H1 (cell line): ENCODE results near the gene NTRK2. TPM values are rescaled to one million over a fixed set of nuclear protein-coding genes. Genes with fewer than 3 reads are reported as not detected.

ENCODE experiments used
- MAX ChIP-seq: IDR thresholded peaks from 2 replicates; pipeline ENCODE4 v1.6.1; 2012; ENCODE audit warnings: inconsistent platforms
- RNF2 ChIP-seq: fragments of 200-900, 300-1000 bp; sonication (generic); IDR thresholded peaks from 2 replicates; pipeline ENCODE4 v1.7.1; 2016; ENCODE audit warnings: borderline replicate concordance, low read depth, mild to moderate bottlenecking, antibody characterized with exemption, low read length; ENCODE audit not compliant: poor library complexity, severe bottlenecking; ENCODE audit errors: missing control alignments
- polyA plus RNA-seq, 7 experiments: library from polyadenylated mRNA; depleted of rRNA in 3 of 7; stranded (reverse) in 5 of 7; unstranded in 2 of 7; fragments of >200 nt in 5 of 7; fragments of 200-250 nt in 2 of 7; gene quantifications; 1 replicate in 5 of 7; 2 replicates in 1 of 7; 4 replicates in 1 of 7; pipeline versions ENCODE4 v1.2.1 to v1.2.3, GENCODE V29; 2011 to 2013; ENCODE audit warnings: missing spikeins in 2 of 7, mixed read lengths in 2 of 7
- total RNA-seq: library from RNA; stranded (reverse); fragmentation: NEBNext Ultra II Directional; extraction: Animal tissue kit (Norgen Biotek cat#: 25700); gene quantifications from 2 replicates; pipeline ENCODE4 v1.2.1, GENCODE V29; 2021
- TF ChIP-seq, protein P1 (sequence below), 3 experiments: IDR thresholded peaks; 1 replicate in 2 of 3; 2 replicates in 1 of 3; pipeline versions ENCODE4 v1.5.1 to v1.6.1; 2011; ENCODE audit warnings: low read length in 3 of 3, mild to moderate bottlenecking in 3 of 3, inconsistent platforms in 2 of 3, low read depth in 1 of 3, moderate library complexity in 1 of 3; ENCODE audit not compliant: insufficient read depth in 1 of 3; ENCODE audit errors: control extremely low read depth in 1 of 3

Gene NTRK2
- total and polyA plus RNA-seq, 2 of the 8 experiments (the other 6 are each of a cell fraction or from before 2014, with no cell fraction given), result 0.03 to 0.04 TPM

GRCh38 chr9:84669288-84670137 is at the start of gene NTRK2 (continued):
- TF ChIP-seq, protein P1, sequence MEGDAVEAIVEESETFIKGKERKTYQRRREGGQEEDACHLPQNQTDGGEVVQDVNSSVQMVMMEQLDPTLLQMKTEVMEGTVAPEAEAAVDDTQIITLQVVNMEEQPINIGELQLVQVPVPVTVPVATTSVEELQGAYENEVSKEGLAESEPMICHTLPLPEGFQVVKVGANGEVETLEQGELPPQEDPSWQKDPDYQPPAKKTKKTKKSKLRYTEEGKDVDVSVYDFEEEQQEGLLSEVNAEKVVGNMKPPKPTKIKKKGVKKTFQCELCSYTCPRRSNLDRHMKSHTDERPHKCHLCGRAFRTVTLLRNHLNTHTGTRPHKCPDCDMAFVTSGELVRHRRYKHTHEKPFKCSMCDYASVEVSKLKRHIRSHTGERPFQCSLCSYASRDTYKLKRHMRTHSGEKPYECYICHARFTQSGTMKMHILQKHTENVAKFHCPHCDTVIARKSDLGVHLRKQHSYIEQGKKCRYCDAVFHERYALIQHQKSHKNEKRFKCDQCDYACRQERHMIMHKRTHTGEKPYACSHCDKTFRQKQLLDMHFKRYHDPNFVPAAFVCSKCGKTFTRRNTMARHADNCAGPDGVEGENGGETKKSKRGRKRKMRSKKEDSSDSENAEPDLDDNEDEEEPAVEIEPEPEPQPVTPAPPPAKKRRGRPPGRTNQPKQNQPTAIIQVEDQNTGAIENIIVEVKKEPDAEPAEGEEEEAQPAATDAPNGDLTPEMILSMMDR (IDR thresholded peaks at IDR 0.05; ENCODE audit: control extremely low read depth in 1 of 3, insufficient read depth in 1 of 3, low read depth in 1 of 3, low read length in 3 of 3), result peak; percentile 6 to 28 (median 21); a peak in 3 of 4 replicates
- TF ChIP-seq RNF2 (peak; percentile 59), MAX (peak; percentile 57)
- TF ChIP-seq, all 59 proteins: peak for 7
